Measurements from ENCODE around the gene SHH.

Gene SHH

DNA sequence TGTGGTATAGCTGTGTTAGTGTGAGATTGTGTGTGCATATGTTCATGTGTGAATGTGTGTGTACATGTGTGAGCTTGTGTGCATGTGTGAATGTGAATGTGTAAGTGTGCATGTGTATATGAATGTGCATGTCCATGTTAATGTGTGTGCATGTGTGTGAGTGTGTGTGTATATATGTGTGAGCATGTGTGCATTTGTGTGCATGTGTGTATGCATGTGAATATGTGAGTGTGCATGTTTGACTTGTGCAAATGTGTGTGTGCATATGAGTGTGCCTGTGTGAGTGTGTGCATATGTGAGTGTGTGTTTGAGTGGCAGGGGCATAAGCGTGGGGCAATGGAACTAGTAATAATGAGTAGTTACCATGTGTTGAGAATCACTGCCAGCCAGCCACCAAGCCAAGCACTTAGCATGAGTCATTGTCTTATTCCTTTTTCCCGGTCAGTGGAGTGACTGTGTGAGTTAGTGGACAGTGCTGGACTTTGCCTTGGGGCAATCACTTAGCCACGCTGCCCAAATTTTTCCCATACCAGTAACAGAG is 46.3 kb upstream of the SHH start (continued):
- TF ChIP-seq ZBTB7A (tag by site-specific recombination; IDR thresholded peaks at IDR 0.05; ENCODE audit: low read depth) = 0 out of 2 replicates have a peak, but pooled peaks have one; percentile 10
- TF ChIP-seq, protein P1, sequence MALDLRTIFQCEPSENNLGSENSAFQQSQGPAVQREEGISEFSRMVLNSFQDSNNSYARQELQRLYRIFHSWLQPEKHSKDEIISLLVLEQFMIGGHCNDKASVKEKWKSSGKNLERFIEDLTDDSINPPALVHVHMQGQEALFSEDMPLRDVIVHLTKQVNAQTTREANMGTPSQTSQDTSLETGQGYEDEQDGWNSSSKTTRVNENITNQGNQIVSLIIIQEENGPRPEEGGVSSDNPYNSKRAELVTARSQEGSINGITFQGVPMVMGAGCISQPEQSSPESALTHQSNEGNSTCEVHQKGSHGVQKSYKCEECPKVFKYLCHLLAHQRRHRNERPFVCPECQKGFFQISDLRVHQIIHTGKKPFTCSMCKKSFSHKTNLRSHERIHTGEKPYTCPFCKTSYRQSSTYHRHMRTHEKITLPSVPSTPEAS (tag by site-specific recombination; IDR thresholded peaks at IDR 0.05) = peak; percentile 94
- no peak for TF ChIP-seq ZNF140 (tag by site-specific recombination; IDR thresholded peaks at IDR 0.05)
- no peak for TF ChIP-seq ZNF169 (tag by site-specific recombination; IDR thresholded peaks at IDR 0.05)
- TF ChIP-seq ZBTB21 (tag by site-specific recombination; IDR thresholded peaks at IDR 0.05) = no peak

DNA sequence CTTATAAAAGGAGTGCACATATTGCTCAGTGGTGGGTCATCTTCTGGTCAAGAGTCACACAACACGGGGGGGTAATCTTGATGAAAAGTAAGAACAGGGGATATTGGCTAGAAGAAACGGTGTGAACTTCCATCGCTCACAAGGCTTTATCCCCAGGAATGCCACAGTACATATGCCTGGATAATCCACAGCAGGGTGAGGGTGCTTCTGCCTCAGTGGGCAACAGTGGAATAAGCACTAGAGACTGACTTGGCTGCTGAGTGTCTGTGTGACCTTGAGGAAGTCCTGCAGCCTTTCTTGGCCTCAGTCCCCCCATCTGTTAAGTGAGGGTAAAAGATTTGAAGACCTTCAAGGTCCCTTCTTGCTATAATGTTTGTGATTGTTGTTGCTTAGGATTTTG is 44.9 kb upstream of the SHH start:
- no peak overlapping the region for H3K4me3 ChIP-seq (ENCODE audit: low read depth, low read length)
- H3K36me3 ChIP-seq (ENCODE audit: control insufficient read depth in 2 of 2, insufficient read depth in 1 of 2, low read length in 2 of 2) = no peaks in the 10 kb centered on the region
- no peaks in the 10 kb centered on the region; the same call in 1 of the 2 replicates for H3K4me1 ChIP-seq (ENCODE audit: control insufficient read depth, insufficient read depth, low read length)
- POLR2A ChIA-PET = no interaction called here
- CTCF ChIA-PET = no interaction called here
- H3K27ac ChIP-seq (ENCODE audit: extremely low read depth, low read depth, low read length) = no peak overlapping the region
- no peak for TF ChIP-seq ZBTB17 (tag by site-specific recombination; IDR thresholded peaks at IDR 0.05)
- TF ChIP-seq, protein P2, sequence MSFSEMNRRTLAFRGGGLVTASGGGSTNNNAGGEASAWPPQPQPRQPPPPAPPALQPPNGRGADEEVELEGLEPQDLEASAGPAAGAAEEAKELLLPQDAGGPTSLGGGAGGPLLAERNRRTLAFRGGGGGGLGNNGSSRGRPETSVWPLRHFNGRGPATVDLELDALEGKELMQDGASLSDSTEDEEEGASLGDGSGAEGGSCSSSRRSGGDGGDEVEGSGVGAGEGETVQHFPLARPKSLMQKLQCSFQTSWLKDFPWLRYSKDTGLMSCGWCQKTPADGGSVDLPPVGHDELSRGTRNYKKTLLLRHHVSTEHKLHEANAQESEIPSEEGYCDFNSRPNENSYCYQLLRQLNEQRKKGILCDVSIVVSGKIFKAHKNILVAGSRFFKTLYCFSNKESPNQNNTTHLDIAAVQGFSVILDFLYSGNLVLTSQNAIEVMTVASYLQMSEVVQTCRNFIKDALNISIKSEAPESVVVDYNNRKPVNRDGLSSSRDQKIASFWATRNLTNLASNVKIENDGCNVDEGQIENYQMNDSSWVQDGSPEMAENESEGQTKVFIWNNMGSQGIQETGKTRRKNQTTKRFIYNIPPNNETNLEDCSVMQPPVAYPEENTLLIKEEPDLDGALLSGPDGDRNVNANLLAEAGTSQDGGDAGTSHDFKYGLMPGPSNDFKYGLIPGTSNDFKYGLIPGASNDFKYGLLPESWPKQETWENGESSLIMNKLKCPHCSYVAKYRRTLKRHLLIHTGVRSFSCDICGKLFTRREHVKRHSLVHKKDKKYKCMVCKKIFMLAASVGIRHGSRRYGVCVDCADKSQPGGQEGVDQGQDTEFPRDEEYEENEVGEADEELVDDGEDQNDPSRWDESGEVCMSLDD (tag by site-specific recombination; IDR thresholded peaks at IDR 0.05) = no peak
- TF ChIP-seq, protein P3, sequence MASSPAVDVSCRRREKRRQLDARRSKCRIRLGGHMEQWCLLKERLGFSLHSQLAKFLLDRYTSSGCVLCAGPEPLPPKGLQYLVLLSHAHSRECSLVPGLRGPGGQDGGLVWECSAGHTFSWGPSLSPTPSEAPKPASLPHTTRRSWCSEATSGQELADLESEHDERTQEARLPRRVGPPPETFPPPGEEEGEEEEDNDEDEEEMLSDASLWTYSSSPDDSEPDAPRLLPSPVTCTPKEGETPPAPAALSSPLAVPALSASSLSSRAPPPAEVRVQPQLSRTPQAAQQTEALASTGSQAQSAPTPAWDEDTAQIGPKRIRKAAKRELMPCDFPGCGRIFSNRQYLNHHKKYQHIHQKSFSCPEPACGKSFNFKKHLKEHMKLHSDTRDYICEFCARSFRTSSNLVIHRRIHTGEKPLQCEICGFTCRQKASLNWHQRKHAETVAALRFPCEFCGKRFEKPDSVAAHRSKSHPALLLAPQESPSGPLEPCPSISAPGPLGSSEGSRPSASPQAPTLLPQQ (tag by site-specific recombination; IDR thresholded peaks at IDR 0.05) = no peak
- TF ChIP-seq HOXC10 (CRISPR knock-in tag; IDR thresholded peaks at IDR 0.05) = no peak
- TF ChIP-seq, protein P4, sequence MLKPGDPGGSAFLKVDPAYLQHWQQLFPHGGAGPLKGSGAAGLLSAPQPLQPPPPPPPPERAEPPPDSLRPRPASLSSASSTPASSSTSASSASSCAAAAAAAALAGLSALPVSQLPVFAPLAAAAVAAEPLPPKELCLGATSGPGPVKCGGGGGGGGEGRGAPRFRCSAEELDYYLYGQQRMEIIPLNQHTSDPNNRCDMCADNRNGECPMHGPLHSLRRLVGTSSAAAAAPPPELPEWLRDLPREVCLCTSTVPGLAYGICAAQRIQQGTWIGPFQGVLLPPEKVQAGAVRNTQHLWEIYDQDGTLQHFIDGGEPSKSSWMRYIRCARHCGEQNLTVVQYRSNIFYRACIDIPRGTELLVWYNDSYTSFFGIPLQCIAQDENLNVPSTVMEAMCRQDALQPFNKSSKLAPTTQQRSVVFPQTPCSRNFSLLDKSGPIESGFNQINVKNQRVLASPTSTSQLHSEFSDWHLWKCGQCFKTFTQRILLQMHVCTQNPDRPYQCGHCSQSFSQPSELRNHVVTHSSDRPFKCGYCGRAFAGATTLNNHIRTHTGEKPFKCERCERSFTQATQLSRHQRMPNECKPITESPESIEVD (tag by site-specific recombination; IDR thresholded peaks at IDR 0.05) = no peak
- no peak for TF ChIP-seq ZNF302 (tag by site-specific recombination; IDR thresholded peaks at IDR 0.05; ENCODE audit: low read depth)
- no peak for TF ChIP-seq YY1 (tag by site-specific recombination; IDR thresholded peaks at IDR 0.05)
- TF ChIP-seq, protein P5, sequence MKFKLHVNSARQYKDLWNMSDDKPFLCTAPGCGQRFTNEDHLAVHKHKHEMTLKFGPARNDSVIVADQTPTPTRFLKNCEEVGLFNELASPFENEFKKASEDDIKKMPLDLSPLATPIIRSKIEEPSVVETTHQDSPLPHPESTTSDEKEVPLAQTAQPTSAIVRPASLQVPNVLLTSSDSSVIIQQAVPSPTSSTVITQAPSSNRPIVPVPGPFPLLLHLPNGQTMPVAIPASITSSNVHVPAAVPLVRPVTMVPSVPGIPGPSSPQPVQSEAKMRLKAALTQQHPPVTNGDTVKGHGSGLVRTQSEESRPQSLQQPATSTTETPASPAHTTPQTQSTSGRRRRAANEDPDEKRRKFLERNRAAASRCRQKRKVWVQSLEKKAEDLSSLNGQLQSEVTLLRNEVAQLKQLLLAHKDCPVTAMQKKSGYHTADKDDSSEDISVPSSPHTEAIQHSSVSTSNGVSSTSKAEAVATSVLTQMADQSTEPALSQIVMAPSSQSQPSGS (tag by site-specific recombination; IDR thresholded peaks at IDR 0.05; ENCODE audit: low read depth) = no peak
- no peak for TF ChIP-seq ZNF791 (tag by site-specific recombination; IDR thresholded peaks at IDR 0.05)
- TF ChIP-seq ZNF501 (tag by site-specific recombination; IDR thresholded peaks at IDR 0.05) = no peak
- TF ChIP-seq ZNF558 (tag by site-specific recombination; IDR thresholded peaks at IDR 0.05) = no peak
- TF ChIP-seq ZNF707 (tag by site-specific recombination; IDR thresholded peaks at IDR 0.05) = no peak
- TF ChIP-seq KLF8 (tag by site-specific recombination; IDR thresholded peaks at IDR 0.05) = no peak
- TF ChIP-seq, protein P6, sequence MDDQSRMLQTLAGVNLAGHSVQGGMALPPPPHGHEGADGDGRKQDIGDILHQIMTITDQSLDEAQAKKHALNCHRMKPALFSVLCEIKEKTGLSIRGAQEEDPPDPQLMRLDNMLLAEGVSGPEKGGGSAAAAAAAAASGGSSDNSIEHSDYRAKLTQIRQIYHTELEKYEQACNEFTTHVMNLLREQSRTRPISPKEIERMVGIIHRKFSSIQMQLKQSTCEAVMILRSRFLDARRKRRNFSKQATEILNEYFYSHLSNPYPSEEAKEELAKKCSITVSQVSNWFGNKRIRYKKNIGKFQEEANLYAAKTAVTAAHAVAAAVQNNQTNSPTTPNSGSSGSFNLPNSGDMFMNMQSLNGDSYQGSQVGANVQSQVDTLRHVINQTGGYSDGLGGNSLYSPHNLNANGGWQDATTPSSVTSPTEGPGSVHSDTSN (CRISPR knock-in tag; IDR thresholded peaks at IDR 0.05) = no peak
- TF ChIP-seq ZEB2 (tag by site-specific recombination; IDR thresholded peaks at IDR 0.05) = no peak
- no peaks in the 10 kb centered on the region for H3K9me3 ChIP-seq (ENCODE audit: control insufficient read depth, insufficient read depth, low read depth, low read length)
